Stimulated activated CD4-positive, alpha-beta T cell treated with anti-CD3 and anti-CD28 coated beads, Interleukin-4, amount 100 ng/mL, for 24 hours (primary cell): ENCODE measurements around the gene TEKTIP1.
"Not testable (repeated sequence)": the region's sequence is repeated elsewhere in the genome, so short reads cannot be mapped to it uniquely, and the experiment has no call there.

Experiments used
- DNase-seq: peaks from one replicate; pipeline ENCODE4 v3.0.0-alpha.2; 2020

The TEKTIP1 gene

GRCh38 chr19:3524078-3524842 is 14.7 kb upstream of the TEKTIP1 start:
- DNase-seq = no peak

- DNase-seq = no peak
These were observed 14.0 kb upstream of the TEKTIP1 start for GRCh38 chr19:3524904-3525451.

- DNase-seq = no peak
These were observed 12.3 kb upstream of the TEKTIP1 start for GRCh38 chr19:3526507-3527237.

- DNase-seq = no peak
These were observed 11.6 kb upstream of the TEKTIP1 start for GRCh38 chr19:3527238-3527910.

- no peak for DNase-seq
These were observed 10.9 kb upstream of the TEKTIP1 start for GRCh38 chr19:3528080-3528479.

- DNase-seq = no peak
These were observed 10.3 kb upstream of the TEKTIP1 start for GRCh38 chr19:3528539-3529211.

GRCh38 chr19:3529299-3529698 is 9.7 kb upstream of the TEKTIP1 start:
- DNase-seq = not testable (repeated sequence)

- no peak for DNase-seq
These were observed 8.6 kb upstream of the TEKTIP1 start for GRCh38 chr19:3530389-3530788.

- no peak for DNase-seq
These were observed 7.3 kb upstream of the TEKTIP1 start for GRCh38 chr19:3531716-3532115.

GRCh38 chr19:3532154-3532786 is 6.7 kb upstream of the TEKTIP1 start:
- no peak for DNase-seq

GRCh38 chr19:3533033-3533432 is 5.9 kb upstream of the TEKTIP1 start:
- DNase-seq = no peak

GRCh38 chr19:3533563-3534216 is 5.3 kb upstream of the TEKTIP1 start:
- DNase-seq = no peak

- DNase-seq = no peak
These were observed 4.4 kb upstream of the TEKTIP1 start for GRCh38 chr19:3534375-3535234.

GRCh38 chr19:3535235-3535535 is 3.8 kb upstream of the TEKTIP1 start:
- no peak for DNase-seq

GRCh38 chr19:3535563-3535965 is 3.4 kb upstream of the TEKTIP1 start:
- no peak for DNase-seq

- no peak for DNase-seq
These were observed 3.0 kb upstream of the TEKTIP1 start for GRCh38 chr19:3535981-3536380.

GRCh38 chr19:3536429-3537100 is 2.4 kb upstream of the TEKTIP1 start:
- DNase-seq = no peak

- DNase-seq = no peak
These were observed 1.9 kb upstream of the TEKTIP1 start for GRCh38 chr19:3537101-3537437.

GRCh38 chr19:3537438-3538240 is 1.3 kb upstream of the TEKTIP1 start:
- DNase-seq = no peak
